ENCODE measurements around the gene RGS18.

- TF ChIP-seq POLR2A (IDR thresholded peaks at IDR 0.05; ENCODE audit: insufficient read depth in 1 of 2, low read depth in 2 of 2, low read length in 2 of 2): no peak
- no peak for TF ChIP-seq CTCF (CRISPR knock-in tag; IDR thresholded peaks at IDR 0.05)
- TF ChIP-seq ZFP37 (CRISPR knock-in tag; IDR thresholded peaks at IDR 0.05; ENCODE audit: borderline replicate concordance): no peak
- no peak for TF ChIP-seq ZBTB7A (CRISPR knock-in tag; IDR thresholded peaks at IDR 0.05)
- TF ChIP-seq NFYC (CRISPR knock-in tag; IDR thresholded peaks at IDR 0.05): no peak
- no peak for TF ChIP-seq FOXP4 (CRISPR knock-in tag; IDR thresholded peaks at IDR 0.05)
- no peak for TF ChIP-seq THRA (CRISPR knock-in tag; IDR thresholded peaks at IDR 0.05; ENCODE audit: borderline replicate concordance)
These were observed 35.6 kb upstream of the RGS18 start for GRCh38 chr1:192122668-192123067.
